ENCODE results near the gene ZDHHC18. TPM values are rescaled to one million over a fixed set of nuclear protein-coding genes. Genes with fewer than 3 reads are reported as not detected.
"Not testable (repeated sequence)": the region's sequence is repeated elsewhere in the genome, so short reads cannot be mapped to it uniquely, and the experiment has no call there.

ZDHHC18 gene
- total RNA-seq, 1 donor from 2014 or later: 19.2 TPM

- no peak for DNase-seq
Measured at GRCh38 chr1:26791626-26792025, 34.9 kb upstream of the ZDHHC18 start.

- no peak for DNase-seq
Measured at GRCh38 chr1:26792924-26793323, 33.6 kb upstream of the ZDHHC18 start.

- no peak for DNase-seq
Measured at GRCh38 chr1:26794391-26794790, 32.1 kb upstream of the ZDHHC18 start.

- no peak for DNase-seq
Measured at GRCh38 chr1:26797627-26798026, 28.9 kb upstream of the ZDHHC18 start.

- peak; percentile 55 for DNase-seq
Measured at GRCh38 chr1:26799479-26800142, 26.9 kb upstream of the ZDHHC18 start.

GRCh38 chr1:26803932-26804331 lies 22.6 kb upstream of the ZDHHC18 start:
- not testable (repeated sequence) for DNase-seq

GRCh38 chr1:26810105-26810504 lies 16.4 kb upstream of the ZDHHC18 start:
- DNase-seq: not testable (repeated sequence)

- DNase-seq: no peak
Measured at GRCh38 chr1:26811057-26811456, 15.4 kb upstream of the ZDHHC18 start.

- no peak for DNase-seq
Measured at GRCh38 chr1:26811708-26812107, 14.8 kb upstream of the ZDHHC18 start.

GRCh38 chr1:26814377-26814776 lies 12.1 kb upstream of the ZDHHC18 start:
- DNase-seq: no peak

GRCh38 chr1:26814893-26815292 lies 11.6 kb upstream of the ZDHHC18 start:
- no peak for DNase-seq

- DNase-seq: no peak
Measured at GRCh38 chr1:26820784-26821269, 5.7 kb upstream of the ZDHHC18 start.

GRCh38 chr1:26822737-26823395 lies 3.6 kb upstream of the ZDHHC18 start:
- DNase-seq: no peak

GRCh38 chr1:26824731-26825130 lies 1.8 kb upstream of the ZDHHC18 start:
- DNase-seq: no peak

GRCh38 chr1:26827106-26827604 lies 667 bp downstream of the ZDHHC18 start:
- DNase-seq: no peak

GRCh38 chr1:26827663-26828062 lies 1.2 kb downstream of the ZDHHC18 start:
- no peak for DNase-seq

GRCh38 chr1:26828411-26828991 lies 2.0 kb downstream of the ZDHHC18 start:
- no peak for DNase-seq

- no peak for DNase-seq
Measured at GRCh38 chr1:26829184-26829911, 2.9 kb downstream of the ZDHHC18 start.

GRCh38 chr1:26831059-26831458 lies 4.6 kb downstream of the ZDHHC18 start:
- DNase-seq: no peak

- no peak for DNase-seq
Measured at GRCh38 chr1:26831546-26832248, 5.2 kb downstream of the ZDHHC18 start.

- DNase-seq: no peak
Measured at GRCh38 chr1:26832249-26832960, 5.9 kb downstream of the ZDHHC18 start.

Data from occipital lobe (tissue), 2 donors.